Activated naive CD4-positive, alpha-beta T cell treated with anti-CD3 and anti-CD28 coated beads, Interleukin-2, amount 10 ng/mL, durations not matched to agents 7 days and 5 days (primary cell): Measurements from ENCODE around the gene ROBO1.

ENCODE experiments used
- CTCF ChIA-PET: fragments of 350-600 bp; sonication (Branson Sonifier 250); formaldehyde crosslinking; loops from one replicate; lab custom pipeline; 2021; ENCODE audit warnings: antibody characterized with exemption; lab: Charles Lee
- DNase-seq: peaks from one replicate; pipeline ENCODE4 v3.0.0-alpha.2; 2020
- H3K27ac Mint-ChIP-seq: one replicate; pipeline ENCODE4 v1.8.0; 2021; ENCODE audit warnings: mild to moderate bottlenecking, moderate library complexity, mixed read lengths
- H3K27me3 Mint-ChIP-seq: one replicate; pipeline ENCODE4 v1.8.0; 2021; ENCODE audit warnings: mild to moderate bottlenecking, mixed read lengths
- H3K36me3 Mint-ChIP-seq: one replicate; pipeline ENCODE4 v1.8.0; 2021; ENCODE audit warnings: mixed read lengths
- H3K4me1 Mint-ChIP-seq: one replicate; pipeline ENCODE4 v1.8.0; 2021; ENCODE audit warnings: mixed read lengths
- H3K4me3 Mint-ChIP-seq: one replicate; pipeline ENCODE4 v1.8.0; 2021; ENCODE audit warnings: mild to moderate bottlenecking, moderate library complexity, mixed read lengths
- H3K9me3 Mint-ChIP-seq: one replicate; pipeline ENCODE4 v1.8.0; 2021; ENCODE audit warnings: mixed read lengths

ROBO1 gene

GRCh38 chr3:78858910-78859309 lies 908.9 kb downstream of the ROBO1 start:
- Mint-ChIP-seq H3K4me3 (no peak overlapping the region), H3K27me3 (no peaks in the 10 kb centered on the region), H3K9me3 (peaks cover 6% of the 10 kb centered on the region), H3K36me3 (no peaks in the 10 kb centered on the region), H3K27ac (no peak overlapping the region), H3K4me1 (no peaks in the 10 kb centered on the region)
- CTCF ChIA-PET, result no interaction called here
- DNase-seq, result no peak

- no peak for DNase-seq
- peaks cover 6% of the 10 kb centered on the region for H3K9me3 Mint-ChIP-seq
- H3K27ac Mint-ChIP-seq, result no peak overlapping the region
- no peaks in the 10 kb centered on the region for H3K4me1 Mint-ChIP-seq
- no peaks in the 10 kb centered on the region for H3K27me3 Mint-ChIP-seq
- H3K4me3 Mint-ChIP-seq, result no peak overlapping the region
- no peaks in the 10 kb centered on the region for H3K36me3 Mint-ChIP-seq
- CTCF ChIA-PET, result no interaction called here
Observed at GRCh38 chr3:78858174-78858573, 909.6 kb downstream of the ROBO1 start.

DNA sequence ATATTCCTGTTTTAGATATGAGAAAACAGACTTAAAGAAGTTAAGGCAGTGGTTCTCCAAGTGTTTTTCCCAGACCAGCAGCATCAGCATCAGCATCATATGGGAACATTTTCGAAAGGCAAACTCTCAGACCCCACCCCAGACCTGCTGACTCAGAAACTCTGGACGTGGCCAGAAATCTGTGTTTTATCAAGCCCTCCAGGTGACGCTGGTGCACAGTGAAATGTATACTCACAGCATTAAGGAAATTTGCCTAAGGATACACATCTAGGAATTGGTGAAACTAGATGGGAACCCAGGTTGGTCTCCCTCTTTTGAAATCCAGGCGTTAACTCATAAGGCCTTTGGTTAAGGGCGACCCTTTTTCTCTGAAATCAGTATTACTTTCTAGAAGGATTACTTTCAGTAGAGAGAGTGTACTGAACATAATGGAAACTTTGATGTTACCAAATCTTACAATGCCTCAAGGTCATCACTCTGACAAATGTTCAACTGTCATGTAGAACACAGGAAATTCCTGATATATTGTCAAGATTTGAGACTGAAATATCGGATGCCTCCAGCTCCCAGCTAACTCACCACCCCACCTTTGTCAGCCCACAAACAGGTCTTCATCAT lies 910.2 kb downstream of the ROBO1 start:
- CTCF ChIA-PET, result no interaction called here
- no peaks in the 10 kb centered on the region for H3K27me3 Mint-ChIP-seq
- no peaks in the 10 kb centered on the region for H3K36me3 Mint-ChIP-seq
- no peak overlapping the region for H3K27ac Mint-ChIP-seq
- H3K4me3 Mint-ChIP-seq, result no peak overlapping the region
- peaks cover 10% of the 10 kb centered on the region for H3K9me3 Mint-ChIP-seq
- H3K4me1 Mint-ChIP-seq, result no peaks in the 10 kb centered on the region
- no peak for DNase-seq

DNA sequence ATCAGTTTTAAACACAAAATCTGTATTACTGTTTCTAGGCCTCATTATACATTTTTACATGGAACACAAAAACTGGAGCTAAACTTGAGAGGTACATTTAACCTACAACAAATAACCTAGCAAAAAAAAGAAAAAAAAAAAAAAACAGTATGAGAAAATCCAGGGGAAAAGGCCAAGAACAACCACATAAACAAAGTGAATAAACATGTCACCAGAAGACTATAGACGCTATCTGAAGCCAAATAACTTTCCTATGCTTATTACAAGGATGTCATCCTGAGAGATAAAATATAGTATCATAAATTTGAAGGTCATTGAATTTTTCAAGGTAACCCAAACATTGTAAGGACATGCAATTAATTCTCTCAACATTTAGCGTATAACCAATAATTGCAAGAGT lies 911.6 kb downstream of the ROBO1 start:
- H3K9me3 Mint-ChIP-seq, result peaks cover 7% of the 10 kb centered on the region
- no peaks in the 10 kb centered on the region for H3K27me3 Mint-ChIP-seq
- CTCF ChIA-PET, result no interaction called here
- no peaks in the 10 kb centered on the region for H3K36me3 Mint-ChIP-seq
- no peak for DNase-seq
- no peaks in the 10 kb centered on the region for H3K4me1 Mint-ChIP-seq
- no peak overlapping the region for H3K4me3 Mint-ChIP-seq
- no peak overlapping the region for H3K27ac Mint-ChIP-seq

- Mint-ChIP-seq H3K9me3 (peaks cover 5% of the 10 kb centered on the region), H3K4me1 (no peaks in the 10 kb centered on the region), H3K4me3 (no peak overlapping the region), H3K27ac (no peak overlapping the region), H3K36me3 (no peaks in the 10 kb centered on the region), H3K27me3 (no peaks in the 10 kb centered on the region)
- CTCF ChIA-PET, result no interaction called here
- DNase-seq, result no peak
Observed at GRCh38 chr3:78855190-78855589, 912.6 kb downstream of the ROBO1 start.

GRCh38 chr3:78848392-78849288 lies 919.2 kb downstream of the ROBO1 start:
- no peak for DNase-seq
- Mint-ChIP-seq H3K27ac (no peak overlapping the region), H3K4me1 (no peaks in the 10 kb centered on the region), H3K36me3 (no peaks in the 10 kb centered on the region), H3K9me3 (peaks cover 7% of the 10 kb centered on the region), H3K27me3 (no peaks in the 10 kb centered on the region), H3K4me3 (no peak overlapping the region)
- CTCF ChIA-PET, result no interaction called here

- Mint-ChIP-seq H3K36me3 (no peaks in the 10 kb centered on the region), H3K9me3 (peaks cover 3% of the 10 kb centered on the region), H3K4me3 (no peak overlapping the region), H3K27ac (no peak overlapping the region), H3K27me3 (no peaks in the 10 kb centered on the region), H3K4me1 (no peaks in the 10 kb centered on the region)
- no peak for DNase-seq
- CTCF ChIA-PET, result no interaction called here
Observed at GRCh38 chr3:78847603-78848002, 920.2 kb downstream of the ROBO1 start.

- Mint-ChIP-seq H3K27me3 (no peaks in the 10 kb centered on the region), H3K4me3 (no peak overlapping the region), H3K36me3 (no peaks in the 10 kb centered on the region), H3K4me1 (no peaks in the 10 kb centered on the region), H3K9me3 (peaks cover 3% of the 10 kb centered on the region), H3K27ac (no peak overlapping the region)
- CTCF ChIA-PET, result no interaction called here
- DNase-seq, result no peak
Observed at GRCh38 chr3:78847203-78847602, 920.6 kb downstream of the ROBO1 start.

- DNase-seq, result no peak
- Mint-ChIP-seq H3K4me1 (no peaks in the 10 kb centered on the region), H3K9me3 (peaks cover 3% of the 10 kb centered on the region), H3K36me3 (no peaks in the 10 kb centered on the region), H3K27ac (no peak overlapping the region), H3K4me3 (no peak overlapping the region), H3K27me3 (no peaks in the 10 kb centered on the region)
- CTCF ChIA-PET, result no interaction called here
Observed at GRCh38 chr3:78846718-78847117, 921.1 kb downstream of the ROBO1 start.

DNA sequence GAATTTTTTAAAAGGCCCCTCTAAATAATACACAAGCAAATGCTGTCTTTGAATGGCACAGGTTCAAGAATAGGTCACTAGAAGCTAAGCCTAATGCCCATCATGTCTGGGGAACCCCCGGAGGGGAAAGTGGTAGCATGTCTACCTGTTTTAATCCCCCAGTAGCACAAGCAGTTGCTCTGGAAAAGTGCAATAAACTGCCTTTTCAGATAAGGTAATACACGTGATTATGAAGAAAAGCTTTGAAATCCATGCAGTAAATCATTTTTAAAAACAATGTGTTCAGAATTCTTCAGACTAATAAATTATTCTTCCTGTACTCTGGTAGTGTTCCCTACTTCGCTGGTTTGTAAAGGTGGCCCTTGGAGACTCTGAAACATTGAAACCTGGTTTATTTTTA lies 922.2 kb downstream of the ROBO1 start:
- Mint-ChIP-seq H3K27me3 (no peaks in the 10 kb centered on the region), H3K36me3 (no peaks in the 10 kb centered on the region), H3K27ac (no peak overlapping the region), H3K4me1 (no peaks in the 10 kb centered on the region), H3K9me3 (peaks cover 3% of the 10 kb centered on the region), H3K4me3 (no peak overlapping the region)
- DNase-seq, result no peak
- CTCF ChIA-PET, result no interaction called here

DNA sequence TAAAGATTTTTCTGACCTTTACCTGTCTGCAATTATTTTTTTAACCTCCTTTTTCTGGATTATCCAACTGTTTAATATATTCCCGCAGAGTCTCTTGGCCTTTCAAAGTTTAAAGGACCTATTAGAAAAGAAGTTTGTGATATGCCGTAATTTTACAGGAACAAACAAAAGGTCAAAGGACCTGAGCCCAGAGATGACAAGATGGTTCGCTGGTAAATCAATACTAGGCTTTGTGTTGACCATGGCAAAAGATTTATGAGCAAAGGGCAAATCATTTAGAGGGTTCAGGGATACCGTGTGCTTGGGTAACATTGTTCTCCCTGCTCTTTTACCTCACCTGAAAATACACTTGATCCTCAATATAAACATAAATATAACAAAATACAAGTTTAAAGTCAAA lies 923.5 kb downstream of the ROBO1 start:
- peaks cover 3% of the 10 kb centered on the region for H3K9me3 Mint-ChIP-seq
- CTCF ChIA-PET, result no interaction called here
- DNase-seq, result no peak
- no peaks in the 10 kb centered on the region for H3K4me1 Mint-ChIP-seq
- no peaks in the 10 kb centered on the region for H3K27me3 Mint-ChIP-seq
- no peaks in the 10 kb centered on the region for H3K36me3 Mint-ChIP-seq
- no peak overlapping the region for H3K27ac Mint-ChIP-seq
- no peak overlapping the region for H3K4me3 Mint-ChIP-seq

DNA sequence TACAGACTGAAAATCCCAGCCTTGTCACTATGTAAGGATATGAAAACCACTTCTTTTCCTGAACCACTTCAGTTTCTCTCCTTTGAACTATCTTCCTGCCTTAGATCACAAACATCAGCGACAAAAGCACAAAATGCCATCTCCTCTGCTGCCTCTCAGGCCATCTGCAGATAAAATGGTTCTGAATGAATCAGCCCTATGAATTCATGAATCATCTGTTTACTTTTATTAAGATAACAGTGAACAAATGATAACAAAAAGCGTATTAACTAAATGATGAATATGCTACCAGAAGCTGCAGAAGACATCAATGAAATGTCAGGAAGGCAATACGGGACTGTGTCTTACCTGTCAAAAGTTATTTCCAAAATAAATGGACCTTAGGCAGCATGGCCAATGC lies 928.1 kb downstream of the ROBO1 start:
- Mint-ChIP-seq H3K4me1 (no peaks in the 10 kb centered on the region), H3K27me3 (no peaks in the 10 kb centered on the region), H3K36me3 (no peaks in the 10 kb centered on the region), H3K27ac (no peak overlapping the region), H3K4me3 (no peak overlapping the region), H3K9me3 (no peaks in the 10 kb centered on the region)
- no peak for DNase-seq
- CTCF ChIA-PET, result no interaction called here

GRCh38 chr3:78838362-78838761 lies 929.4 kb downstream of the ROBO1 start:
- no peaks in the 10 kb centered on the region for H3K4me1 Mint-ChIP-seq
- CTCF ChIA-PET, result no interaction called here
- no peaks in the 10 kb centered on the region for H3K27me3 Mint-ChIP-seq
- H3K27ac Mint-ChIP-seq, result no peak overlapping the region
- no peak overlapping the region for H3K4me3 Mint-ChIP-seq
- H3K36me3 Mint-ChIP-seq, result no peaks in the 10 kb centered on the region
- no peak for DNase-seq
- H3K9me3 Mint-ChIP-seq, result no peaks in the 10 kb centered on the region

- Mint-ChIP-seq H3K9me3 (peaks cover 8% of the 10 kb centered on the region), H3K4me1 (no peaks in the 10 kb centered on the region), H3K27me3 (no peaks in the 10 kb centered on the region), H3K27ac (no peak overlapping the region), H3K36me3 (no peaks in the 10 kb centered on the region), H3K4me3 (no peak overlapping the region)
- CTCF ChIA-PET, result no interaction called here
- DNase-seq, result no peak
Observed at GRCh38 chr3:78834910-78835309, 932.9 kb downstream of the ROBO1 start.

DNA sequence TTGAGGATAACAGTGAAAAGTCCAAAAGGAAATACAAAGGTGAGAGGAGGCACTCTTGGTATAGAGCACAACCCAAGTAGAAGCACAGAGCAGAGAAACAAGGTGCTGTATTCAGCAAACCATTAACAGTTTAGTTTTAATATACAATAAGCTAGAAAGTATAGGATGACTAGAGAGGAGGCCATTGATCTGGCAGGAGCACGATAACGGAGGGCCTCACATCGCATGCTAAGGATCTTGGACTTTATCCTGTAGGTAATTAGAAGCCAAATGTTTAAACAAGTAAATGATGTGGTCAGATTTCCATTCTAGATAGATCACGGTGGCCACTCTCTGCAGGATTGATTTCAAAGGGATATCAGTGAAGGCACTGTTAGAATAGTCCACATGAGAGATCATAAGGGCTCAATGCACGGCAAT lies 935.0 kb downstream of the ROBO1 start:
- DNase-seq, result no peak
- Mint-ChIP-seq H3K27ac (no peak overlapping the region), H3K9me3 (peaks cover 10% of the 10 kb centered on the region), H3K36me3 (no peaks in the 10 kb centered on the region), H3K4me3 (no peak overlapping the region), H3K27me3 (no peaks in the 10 kb centered on the region), H3K4me1 (no peaks in the 10 kb centered on the region)
- CTCF ChIA-PET, result no interaction called here
